ENCODE data around the gene TAF15.

TAF15 gene

GRCh38 chr17:35808962-35809854 is at the start of gene TAF15:
TAF15 (plus strand) TSS chr17:35809484; CDS start chr17:35809570, 86 bp downstream.
- peak; percentile 100 for DNase-seq (ENCODE audit: low read depth)
- TF ChIP-seq CTCF (conservative IDR thresholded peaks at IDR 0.05; ENCODE audit: low read length) = peak; percentile 80
- H3K4me3 ChIP-seq (ENCODE audit: low read length) = peak within 1 kb of the TSS; percentile 94

- H3K4me3 ChIP-seq (ENCODE audit: low read length) = no peak within 1 kb of the TSS
- TF ChIP-seq CTCF (conservative IDR thresholded peaks at IDR 0.05; ENCODE audit: low read length) = no peak
- DNase-seq (ENCODE audit: low read depth) = no peak
These were observed 48.7 kb upstream of the TAF15 start, which contains the start of gene C17orf50 for GRCh38 chr17:35760587-35760986. C17orf50 (plus strand) TSS chr17:35760887; CDS start chr17:35760942, 55 bp downstream.

DNA sequence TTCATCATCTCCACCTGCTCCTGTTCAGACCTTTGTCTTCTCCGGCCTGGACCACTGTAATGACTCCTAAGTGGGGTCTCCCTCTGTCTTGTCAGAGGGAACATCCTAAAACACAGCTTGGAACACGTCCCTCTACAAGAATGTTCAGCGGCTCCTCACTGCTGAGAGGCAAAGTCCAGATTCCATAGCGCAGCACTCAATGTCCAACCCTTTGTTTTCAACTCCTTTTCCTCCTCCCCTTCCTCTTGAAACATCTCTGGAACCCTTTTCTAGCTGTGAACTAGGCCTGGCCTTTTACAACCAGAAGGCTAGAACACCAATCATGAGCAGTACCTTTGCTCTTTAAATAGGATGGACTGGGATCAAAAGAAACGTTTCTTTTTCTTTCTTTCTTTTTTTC is 47.7 kb upstream of the TAF15 start:
- no peak overlapping the region for H3K4me3 ChIP-seq (ENCODE audit: low read length)
- DNase-seq (ENCODE audit: low read depth) = no peak
- no peak for TF ChIP-seq CTCF (conservative IDR thresholded peaks at IDR 0.05; ENCODE audit: low read length)

- no peak for DNase-seq (ENCODE audit: low read depth)
- H3K4me3 ChIP-seq (ENCODE audit: low read length) = peak overlapping the region; percentile 43
- no peak for TF ChIP-seq CTCF (conservative IDR thresholded peaks at IDR 0.05; ENCODE audit: low read length)
These were observed 45.5 kb upstream of the TAF15 start for GRCh38 chr17:35763767-35764122.

GRCh38 chr17:35764123-35764991 is 44.9 kb upstream of the TAF15 start:
- peak; percentile 76 for TF ChIP-seq CTCF (conservative IDR thresholded peaks at IDR 0.05; ENCODE audit: low read length)
- H3K4me3 ChIP-seq (ENCODE audit: low read length) = peak overlapping the region; percentile 43
- peak; percentile 65 for DNase-seq (ENCODE audit: low read depth)

GRCh38 chr17:35765086-35765710 is 44.1 kb upstream of the TAF15 start:
- no peak for TF ChIP-seq CTCF (conservative IDR thresholded peaks at IDR 0.05; ENCODE audit: low read length)
- DNase-seq (ENCODE audit: low read depth) = peak; percentile 16
- no peak overlapping the region for H3K4me3 ChIP-seq (ENCODE audit: low read length)
